ENCODE results near the gene POLR3K. TPM values are rescaled to one million over a fixed set of nuclear protein-coding genes. Genes with fewer than 3 reads are reported as not detected.
A peak's percentile ranks its signal among the peaks of the same experiment; 100 is the strongest.
"Not testable (repeated sequence)": the region's sequence is repeated elsewhere in the genome, so short reads cannot be mapped to it uniquely, and the experiment has no call there.

POLR3K gene
- polyA plus RNA-seq, 3 donors from 2014 or later = 26.9 to 40.7 (median 34.6) TPM

DNA sequence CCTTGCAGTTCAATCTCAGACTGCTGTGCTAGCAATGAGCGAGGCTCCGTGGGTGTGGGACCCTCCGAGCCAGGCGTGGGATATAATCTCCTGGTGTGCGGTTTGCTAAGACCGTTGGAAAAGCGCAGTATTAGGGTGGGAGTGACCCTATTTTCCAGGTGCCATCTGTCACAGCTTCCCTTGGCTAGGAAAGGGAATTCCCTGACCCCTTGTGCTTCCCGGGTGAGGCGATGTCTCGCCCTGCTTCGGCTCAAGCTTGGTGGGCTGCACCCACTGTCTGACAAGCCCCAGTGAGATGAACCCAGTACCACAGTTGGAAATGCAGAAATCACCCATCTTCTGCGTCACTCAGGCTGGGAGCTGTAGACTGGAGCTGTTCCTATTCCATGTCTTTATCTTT lies 32.5 kb downstream of the POLR3K start:
- not testable (repeated sequence) for DNase-seq; H3K36me3 Mint-ChIP-seq; H3K9me3 Mint-ChIP-seq; H3K4me3 Mint-ChIP-seq; H3K4me1 Mint-ChIP-seq; H3K27ac Mint-ChIP-seq; H3K27me3 Mint-ChIP-seq (ENCODE audit: low read depth in 3 of 3)

GRCh38 chr16:17062-17765 lies 36.2 kb downstream of the POLR3K start:
- H3K27me3 Mint-ChIP-seq (ENCODE audit: low read depth in 3 of 3); H3K27ac Mint-ChIP-seq; H3K36me3 Mint-ChIP-seq: not testable (repeated sequence)

GRCh38 chr16:10772-11171 lies 42.6 kb downstream of the POLR3K start:
- H3K36me3 Mint-ChIP-seq; H3K27me3 Mint-ChIP-seq (ENCODE audit: low read depth in 3 of 3); H3K4me1 Mint-ChIP-seq; H3K9me3 Mint-ChIP-seq: not testable (repeated sequence)
- Mint-ChIP-seq H3K4me3 (peak overlapping the region in 1 of 5 donors; percentile 15), H3K27ac (peak overlapping the region in 1 of 6 donors; percentile 28)
- peak; percentile 89 to 91 (median 90) for DNase-seq

More at GRCh38 chr16:17062-17765, 36.2 kb downstream of the POLR3K start:
- H3K4me1 Mint-ChIP-seq, H3K9me3 Mint-ChIP-seq, DNase-seq, H3K4me3 Mint-ChIP-seq: not testable (repeated sequence)

- H3K36me3 Mint-ChIP-seq = no peaks in the 10 kb centered on the region
- no peak for DNase-seq
- no peak overlapping the region for H3K27ac Mint-ChIP-seq
- no peaks in the 10 kb centered on the region for H3K9me3 Mint-ChIP-seq
- no peaks in the 10 kb centered on the region for H3K4me1 Mint-ChIP-seq
- peak overlapping the region; percentile 40 to 73 (median 57) for H3K4me3 Mint-ChIP-seq
- H3K27me3 Mint-ChIP-seq (ENCODE audit: low read depth in 3 of 3) = peaks cover 0 to 5% (median 1%) of the 10 kb centered on the region in 3 donors
These were observed 43.3 kb downstream of the POLR3K start for GRCh38 chr16:9903-10665.

Other genes with a start within 250 kb of the POLR3K start
- gene SNRNP25, start 220 bp upstream of the POLR3K start, polyA plus RNA-seq = 10 to 100 TPM; 22.0 to 51.1 (median 30.7) TPM
- under 1 TPM in 1 of 3 donors, not detected in 2; 0.24 TPM for gene RHBDF1, start 19.0 kb upstream of the POLR3K start, polyA plus RNA-seq
- 100 to 1,000 TPM in 2 of 3 donors, 10 to 100 TPM in 1; 96.0 to 134 (median 106) TPM for gene MPG, start 24.6 kb upstream of the POLR3K start, polyA plus RNA-seq
- gene NPRL3, start 85.1 kb upstream of the POLR3K start, polyA plus RNA-seq = 10 to 100 TPM; 13.3 to 28.6 (median 27.0) TPM
- not detected for gene HBZ, start 99.0 kb upstream of the POLR3K start, polyA plus RNA-seq
- 1 to 10 TPM in 1 of 3 donors, not detected in 2; 2.5 TPM for gene HBM, start 112.4 kb upstream of the POLR3K start, polyA plus RNA-seq
- 100 to 1,000 TPM; 202 to 797 (median 725) TPM for gene HBA2, start 119.3 kb upstream of the POLR3K start, polyA plus RNA-seq
- gene HBA1, start 123.1 kb upstream of the POLR3K start, polyA plus RNA-seq = 100 to 1,000 TPM in 2 of 3 donors, 10 to 100 TPM in 1; 70.7 to 207 (median 119) TPM
- 10 to 100 TPM in 1 of 3 donors, 1 to 10 TPM in 2; 4.9 to 10.3 (median 8.9) TPM for gene HBQ1, start 126.9 kb upstream of the POLR3K start, polyA plus RNA-seq
- gene LUC7L, start 175.8 kb upstream of the POLR3K start, polyA plus RNA-seq = 10 to 100 TPM in 2 of 3 donors, 1 to 10 TPM in 1; 4.5 to 15.0 (median 10.4) TPM
- 10 to 100 TPM; 19.3 to 56.6 (median 24.4) TPM for gene FAM234A, start 181.2 kb upstream of the POLR3K start, polyA plus RNA-seq
- not detected for gene RGS11, start 222.3 kb upstream of the POLR3K start, polyA plus RNA-seq
- not detected for gene ARHGDIG, start 227.0 kb upstream of the POLR3K start, polyA plus RNA-seq
- not detected for gene PDIA2, start 229.6 kb upstream of the POLR3K start, polyA plus RNA-seq

All from immature natural killer cell (primary cell).